Measurements from ENCODE around the gene PCDHGA4. TPM values are rescaled to one million over a fixed set of nuclear protein-coding genes. Genes with fewer than 3 reads are reported as not detected.
"Not testable (repeated sequence)": the region's sequence is repeated elsewhere in the genome, so short reads cannot be mapped to it uniquely, and the experiment has no call there.

Gene PCDHGA4
- total RNA-seq = 1 to 10 TPM; 2.2 to 2.6 TPM
- 1 to 10 TPM; 2.1 to 3.4 (median 2.9) TPM for polyA plus RNA-seq (ENCODE audit: insufficient read length in 6 of 6)
- long read RNA-seq, donor 1 = 0 reads
- long read RNA-seq, donor 2, full-length matches to known transcripts = 1 of 1 reads
- long read RNA-seq, donor 2, partial matches to known transcripts = 0 of 1 reads
- long read RNA-seq, donor 2, other reads (novel, unspliced or antisense) = 0 of 1 reads
- long read RNA-seq, donor 3 = 0 reads
- long read RNA-seq, donor 4 = 0 reads
- long read RNA-seq, donor 5, full-length matches to known transcripts = 1 of 1 reads
- long read RNA-seq, donor 5, partial matches to known transcripts = 0 of 1 reads
- long read RNA-seq, donor 5, other reads (novel, unspliced or antisense) = 0 of 1 reads
- long read RNA-seq, donor 6, partial matches to known transcripts = 0 of 1 reads
- long read RNA-seq, donor 6, other reads (novel, unspliced or antisense) = 0 of 1 reads
- long read RNA-seq, donor 7 = 0 reads
- long read RNA-seq, donor 8, full-length matches to known transcripts = 1 of 1 reads
- long read RNA-seq, donor 8, partial matches to known transcripts = 0 of 1 reads
- long read RNA-seq, donor 8, other reads (novel, unspliced or antisense) = 0 of 1 reads
- long read RNA-seq, donor 9 = 0 reads
- long read RNA-seq, donor 10 = 0 reads
- long read RNA-seq, donor 11, full-length matches to known transcripts = 6 of 6 reads
- long read RNA-seq, donor 11, partial matches to known transcripts = 0 of 6 reads
- long read RNA-seq, donor 11, other reads (novel, unspliced or antisense) = 0 of 6 reads
- long read RNA-seq, donor 12 = 0 reads

- peaks cover 0 to 83% of the 10 kb centered on the region in 2 donors for H3K9me3 ChIP-seq
- intact Hi-C loops (cut with DNase I) = no loop called here
- H3K36me3 ChIP-seq = no peaks in the 10 kb centered on the region
- H3K27ac ChIP-seq = no peak within 1 kb of the TSS
- H3K4me1 ChIP-seq = no peaks in the 10 kb centered on the region
- peaks cover 5 to 71% of the 10 kb centered on the region in 2 donors for H3K27me3 ChIP-seq
- TF ChIP-seq CTCF (IDR thresholded peaks at IDR 0.05) = no peak
- no peak for DNase-seq
- no peak for ATAC-seq
- no peak within 1 kb of the TSS for H3K4me3 ChIP-seq
Measured at GRCh38 chr5:141354900-141355469, at the start of gene PCDHGA4. Gene PCDHGA4, plus strand, starts transcription at chr5:141355021. Its CDS starts 87 bp downstream, at chr5:141355108.

- intact Hi-C loops (cut with DNase I) = no loop called here
- no peaks in the 10 kb centered on the region for H3K4me1 ChIP-seq
- DNase-seq (no peak), ATAC-seq (no peak)
- H3K36me3 ChIP-seq = peaks cover 0 to 12% of the 10 kb centered on the region in 2 donors
- peaks cover 0 to 100% of the 10 kb centered on the region in 2 donors for H3K9me3 ChIP-seq
- TF ChIP-seq CTCF (IDR thresholded peaks at IDR 0.05) = no peak
- no peak overlapping the region for H3K27ac ChIP-seq
- no peaks in the 10 kb centered on the region for H3K27me3 ChIP-seq
- no peak overlapping the region for H3K4me3 ChIP-seq
Measured at GRCh38 chr5:141306630-141307029, 48.2 kb upstream of the PCDHGA4 start.

- Histone ChIP-seq H3K4me3 (no peak overlapping the region), H3K27me3 (no peaks in the 10 kb centered on the region), H3K27ac (no peak overlapping the region), H3K4me1 (no peaks in the 10 kb centered on the region), H3K36me3 (peaks cover 0 to 60% of the 10 kb centered on the region in 2 donors), H3K9me3 (peaks cover 5 to 100% of the 10 kb centered on the region in 2 donors)
- intact Hi-C loops (cut with DNase I) = no loop called here
- no peak for DNase-seq
- no peak for TF ChIP-seq CTCF (IDR thresholded peaks at IDR 0.05)
- no peak for ATAC-seq
Measured at GRCh38 chr5:141313711-141314110, 41.1 kb upstream of the PCDHGA4 start.

- H3K27ac ChIP-seq; H3K27me3 ChIP-seq; intact Hi-C loops (cut with DNase I); DNase-seq; ATAC-seq; H3K4me3 ChIP-seq: not testable (repeated sequence)
- Histone ChIP-seq H3K9me3 (peaks cover 6 to 97% of the 10 kb centered on the region in 2 donors), H3K4me1 (peaks cover 0 to 12% of the 10 kb centered on the region in 2 donors), H3K36me3 (peaks cover 0 to 72% of the 10 kb centered on the region in 2 donors)
Measured at GRCh38 chr5:141316963-141317362, 37.9 kb upstream of the PCDHGA4 start.

- H3K4me3 ChIP-seq = no peak overlapping the region
- no peak for ATAC-seq
- DNase-seq = no peak
- peaks cover 6 to 97% of the 10 kb centered on the region in 2 donors for H3K9me3 ChIP-seq
- intact Hi-C loops (cut with DNase I) = no loop called here
- no peak for TF ChIP-seq CTCF (IDR thresholded peaks at IDR 0.05)
- peaks cover 0 to 12% of the 10 kb centered on the region in 2 donors for H3K4me1 ChIP-seq
- H3K36me3 ChIP-seq = peaks cover 0 to 55% of the 10 kb centered on the region in 2 donors
- H3K27me3 ChIP-seq = no peaks in the 10 kb centered on the region
- no peak overlapping the region for H3K27ac ChIP-seq
Measured at GRCh38 chr5:141319202-141319601, 35.6 kb upstream of the PCDHGA4 start.
